Measurements from ENCODE around the gene COA7. TPM values are rescaled to one million over a fixed set of nuclear protein-coding genes. Genes with fewer than 3 reads are reported as not detected.

The COA7 gene
- total RNA-seq, 1 experiment from 2014 or later = 13.0 TPM

DNA sequence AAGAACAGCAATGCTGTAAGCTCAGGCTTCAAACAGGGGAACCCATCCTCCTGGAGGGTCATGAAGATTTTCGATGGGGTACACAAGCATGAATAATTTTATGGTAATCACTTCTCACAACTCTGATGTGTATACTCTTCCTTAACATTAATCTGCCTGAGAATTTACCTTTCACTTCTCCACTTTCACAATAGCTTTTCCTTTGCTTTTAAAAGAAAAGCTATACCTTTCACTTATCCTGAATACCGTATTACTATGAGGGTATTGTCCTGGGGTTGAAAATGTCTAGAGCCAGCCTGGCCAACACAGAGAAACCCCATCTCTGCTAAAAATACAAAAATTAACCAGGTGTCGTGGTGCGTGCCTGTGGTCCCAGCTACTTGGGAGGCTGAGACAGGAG, 15.4 kb upstream of the COA7 start:
- Histone ChIP-seq H3K36me3 (ENCODE audit: low read depth, low read length) (no peaks in the 10 kb centered on the region), H3K9ac (ENCODE audit: low read length) (no peak overlapping the region), H3K79me2 (ENCODE audit: low read length) (no peaks in the 10 kb centered on the region), H3K4me3 (ENCODE audit: low read length) (no peak overlapping the region), H3K4me2 (ENCODE audit: low read length) (no peak overlapping the region), H3K9me3 (ENCODE audit: low read length) (no peaks in the 10 kb centered on the region), H3F3A (ENCODE audit: low read length, unreplicated experiment) (no peaks in the 10 kb centered on the region), H3K27ac (ENCODE audit: low read length) (no peak overlapping the region), H2AFZ (ENCODE audit: low read length) (no peak overlapping the region), H4K20me1 (ENCODE audit: low read length) (no peaks in the 10 kb centered on the region), H3K9me2 (replicated peaks; ENCODE audit: low read length) (no peaks in the 10 kb centered on the region), H3K27me3 (ENCODE audit: low read length) (no peaks in the 10 kb centered on the region), H3K4me1 (ENCODE audit: insufficient read depth, low read length) (peaks cover 6% of the 10 kb centered on the region; the same call in 1 of the 2 replicates)
- intact Hi-C loops (cut with micrococcal nuclease) = no loop called here
- CTCF ChIA-PET = no interaction called here
- ATAC-seq (no peak), DNase-seq (no peak)
- POLR2A ChIA-PET (ENCODE audit: unreplicated experiment) = no interaction called here
- no peak for TF ChIP-seq EZH2phosphoT487 (IDR thresholded peaks at IDR 0.05; ENCODE audit: borderline replicate concordance, low read length)
- no peak for TF ChIP-seq EZH2 (IDR thresholded peaks at IDR 0.05; ENCODE audit: low read length, unreplicated experiment)
- TF ChIP-seq, protein P1, sequence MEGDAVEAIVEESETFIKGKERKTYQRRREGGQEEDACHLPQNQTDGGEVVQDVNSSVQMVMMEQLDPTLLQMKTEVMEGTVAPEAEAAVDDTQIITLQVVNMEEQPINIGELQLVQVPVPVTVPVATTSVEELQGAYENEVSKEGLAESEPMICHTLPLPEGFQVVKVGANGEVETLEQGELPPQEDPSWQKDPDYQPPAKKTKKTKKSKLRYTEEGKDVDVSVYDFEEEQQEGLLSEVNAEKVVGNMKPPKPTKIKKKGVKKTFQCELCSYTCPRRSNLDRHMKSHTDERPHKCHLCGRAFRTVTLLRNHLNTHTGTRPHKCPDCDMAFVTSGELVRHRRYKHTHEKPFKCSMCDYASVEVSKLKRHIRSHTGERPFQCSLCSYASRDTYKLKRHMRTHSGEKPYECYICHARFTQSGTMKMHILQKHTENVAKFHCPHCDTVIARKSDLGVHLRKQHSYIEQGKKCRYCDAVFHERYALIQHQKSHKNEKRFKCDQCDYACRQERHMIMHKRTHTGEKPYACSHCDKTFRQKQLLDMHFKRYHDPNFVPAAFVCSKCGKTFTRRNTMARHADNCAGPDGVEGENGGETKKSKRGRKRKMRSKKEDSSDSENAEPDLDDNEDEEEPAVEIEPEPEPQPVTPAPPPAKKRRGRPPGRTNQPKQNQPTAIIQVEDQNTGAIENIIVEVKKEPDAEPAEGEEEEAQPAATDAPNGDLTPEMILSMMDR (conservative IDR thresholded peaks at IDR 0.05; ENCODE audit: low read depth, low read length) = no peak
- BruUV-seq (replicated peaks) = no TSS peak

DNA sequence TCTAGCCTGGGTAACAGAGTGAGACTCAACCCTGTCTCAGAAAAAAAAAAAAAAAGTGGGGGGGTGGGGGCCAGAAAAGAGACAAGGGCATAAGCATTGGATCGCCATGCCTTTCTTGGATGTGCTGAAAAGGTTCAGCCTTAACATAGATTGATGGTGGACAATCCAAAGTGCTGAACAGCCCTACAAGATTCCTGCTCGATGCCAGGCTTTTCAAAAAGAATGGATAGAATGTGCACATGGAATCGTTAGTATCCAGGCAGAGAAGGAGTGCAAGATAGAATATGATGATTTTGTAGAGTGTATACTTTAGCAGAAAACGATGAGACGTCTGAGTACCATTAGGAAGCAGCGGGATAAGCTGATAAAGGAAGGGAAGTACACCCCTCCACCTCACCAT, 10.9 kb upstream of the COA7 start:
- CTCF ChIA-PET = no interaction called here
- POLR2A ChIA-PET (ENCODE audit: unreplicated experiment) = no interaction called here
- H3K4me3 ChIP-seq (ENCODE audit: low read length) = no peak overlapping the region
- H3K4me2 ChIP-seq (ENCODE audit: low read length) = no peak overlapping the region
- TF ChIP-seq, protein P1 (conservative IDR thresholded peaks at IDR 0.05; ENCODE audit: low read depth, low read length) = no peak
- no peak for TF ChIP-seq EZH2 (IDR thresholded peaks at IDR 0.05; ENCODE audit: low read length, unreplicated experiment)
- TF ChIP-seq EZH2phosphoT487 (IDR thresholded peaks at IDR 0.05; ENCODE audit: borderline replicate concordance, low read length) = no peak
- H4K20me1 ChIP-seq (ENCODE audit: low read length) = no peaks in the 10 kb centered on the region
- no peaks in the 10 kb centered on the region for H3K36me3 ChIP-seq (ENCODE audit: low read depth, low read length)
- H2AFZ ChIP-seq (ENCODE audit: low read length) = no peak overlapping the region
- H3K9ac ChIP-seq (ENCODE audit: low read length) = no peak overlapping the region
- ATAC-seq (no peak), DNase-seq (no peak)
- peaks cover 24% of the 10 kb centered on the region for H3K4me1 ChIP-seq (ENCODE audit: insufficient read depth, low read length)
- intact Hi-C loops (cut with micrococcal nuclease) = no loop called here
- H3F3A ChIP-seq (ENCODE audit: low read length, unreplicated experiment) = peaks cover 6% of the 10 kb centered on the region
- no peaks in the 10 kb centered on the region for H3K9me3 ChIP-seq (ENCODE audit: low read length)
- H3K9me2 ChIP-seq (replicated peaks; ENCODE audit: low read length) = no peaks in the 10 kb centered on the region
- H3K79me2 ChIP-seq (ENCODE audit: low read length) = no peaks in the 10 kb centered on the region
- no TSS peak for BruUV-seq (replicated peaks)
- no peaks in the 10 kb centered on the region for H3K27me3 ChIP-seq (ENCODE audit: low read length)
- no peak overlapping the region for H3K27ac ChIP-seq (ENCODE audit: low read length)

DNA sequence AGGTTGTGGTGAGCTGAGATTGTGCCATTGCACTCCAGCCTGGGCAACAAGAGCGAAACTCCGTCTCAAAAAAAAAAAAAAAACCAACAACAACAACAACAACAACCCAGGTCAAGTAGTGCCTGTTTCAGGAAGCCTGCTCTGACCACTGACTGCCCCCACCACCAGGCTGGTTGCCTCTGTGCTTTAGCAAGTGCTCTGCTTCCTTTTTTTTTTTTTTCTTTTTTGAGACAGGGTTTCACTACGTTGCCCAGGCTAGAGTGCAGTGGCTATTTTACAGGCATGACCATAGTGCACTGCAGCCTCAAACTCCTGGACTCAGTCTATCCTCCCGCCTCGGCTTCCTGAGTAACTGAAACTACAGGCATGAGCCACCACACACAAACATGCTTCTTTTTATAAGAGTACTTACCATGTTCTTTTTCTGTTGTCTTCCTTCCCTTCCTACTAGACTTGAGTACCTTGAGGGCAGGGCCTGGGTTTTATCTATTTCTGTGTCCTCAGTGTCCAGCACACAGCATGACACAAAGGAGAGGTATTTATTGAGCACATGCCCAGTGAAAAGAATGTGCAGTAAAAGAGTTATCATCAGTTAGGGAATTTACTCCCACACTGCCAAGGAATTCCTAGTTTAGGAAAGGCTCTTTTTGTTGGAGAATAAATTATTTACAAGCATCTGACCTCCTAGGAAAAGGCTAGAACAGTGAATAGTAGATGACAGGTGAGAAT, 9.9 kb upstream of the COA7 start:
- no peak for TF ChIP-seq EZH2 (IDR thresholded peaks at IDR 0.05; ENCODE audit: low read length, unreplicated experiment)
- TF ChIP-seq, protein P1 (conservative IDR thresholded peaks at IDR 0.05; ENCODE audit: low read depth, low read length) = no peak
- TF ChIP-seq EZH2phosphoT487 (IDR thresholded peaks at IDR 0.05; ENCODE audit: borderline replicate concordance, low read length) = no peak
- Histone ChIP-seq H3K4me3 (ENCODE audit: low read length) (no peak overlapping the region), H3K9me3 (ENCODE audit: low read length) (no peaks in the 10 kb centered on the region), H4K20me1 (ENCODE audit: low read length) (no peaks in the 10 kb centered on the region), H3K9ac (ENCODE audit: low read length) (no peak overlapping the region), H3K9me2 (replicated peaks; ENCODE audit: low read length) (no peaks in the 10 kb centered on the region), H3K79me2 (ENCODE audit: low read length) (no peaks in the 10 kb centered on the region), H3K36me3 (ENCODE audit: low read depth, low read length) (no peaks in the 10 kb centered on the region), H3K27me3 (ENCODE audit: low read length) (no peaks in the 10 kb centered on the region), H3K4me2 (ENCODE audit: low read length) (peak overlapping the region; percentile 42), H3K4me1 (ENCODE audit: insufficient read depth, low read length) (peaks cover 28% of the 10 kb centered on the region), H2AFZ (ENCODE audit: low read length) (peak overlapping the region; percentile 16; the same call in 1 of the 2 replicates), H3K27ac (ENCODE audit: low read length) (peak overlapping the region; percentile 43), H3F3A (ENCODE audit: low read length, unreplicated experiment) (peaks cover 6% of the 10 kb centered on the region)
- TSS peak; percentile 84 for BruUV-seq (replicated peaks)
- ChIA-PET POLR2A (ENCODE audit: unreplicated experiment) (no interaction called here), CTCF (interaction anchor here (0.6 kb wide), 1 partner anchor 193 kb away, joined by 3 read pairs; no protein-coding TSS in a partner anchor)
- DNase-seq (peak; percentile 90), ATAC-seq (peak; percentile 90)
- intact Hi-C loops (cut with micrococcal nuclease) = no loop called here
